DMS 273 treated with DMSO at 0.1 percent for 48 hours (cell line): ENCODE measurements around the gene ZNF618.

ENCODE experiments used
- DNase-seq: peaks from one replicate; lab custom pipeline; 2025; lab: John Stamatoyannopoulos, UW

Gene ZNF618

GRCh38 chr9:114098936-114099668, 223.0 kb downstream of the ZNF618 start, which contains the start of gene KIF12:
TSS of gene KIF12 (minus strand) at chr9:114099292. CDS start at chr9:114099276, 16 bp downstream.
- DNase-seq: peak; percentile 76

DNA sequence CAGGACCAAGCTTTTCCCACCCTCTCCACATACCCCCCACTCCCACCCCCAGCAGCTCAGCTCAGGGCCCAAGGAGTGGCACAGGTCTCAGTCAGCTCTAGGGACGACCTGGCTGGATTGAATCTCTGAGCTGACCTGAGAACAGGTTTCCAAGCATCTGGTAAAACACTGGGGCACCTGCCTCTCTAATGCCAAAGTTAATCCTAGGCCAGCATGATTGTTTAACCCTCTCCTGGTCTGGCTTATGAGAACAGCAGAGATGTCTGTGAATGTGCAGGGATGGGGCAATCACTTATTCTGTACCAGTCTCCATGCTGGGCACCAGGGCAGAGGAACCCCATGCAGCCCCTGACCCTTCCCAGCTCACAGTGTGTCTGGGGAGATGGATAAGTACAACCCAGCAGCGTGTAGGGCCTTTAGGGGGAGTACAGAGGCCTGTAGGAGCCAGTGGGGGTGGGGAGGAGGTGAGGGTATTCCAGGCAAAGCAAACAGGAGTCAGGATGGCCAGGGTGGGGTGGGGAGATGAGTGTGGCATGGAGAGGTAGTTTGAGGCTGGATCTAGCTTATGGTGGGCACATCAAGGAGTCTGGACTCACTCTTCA, 223.7 kb downstream of the ZNF618 start:
- peak; percentile 54 for DNase-seq

DNA sequence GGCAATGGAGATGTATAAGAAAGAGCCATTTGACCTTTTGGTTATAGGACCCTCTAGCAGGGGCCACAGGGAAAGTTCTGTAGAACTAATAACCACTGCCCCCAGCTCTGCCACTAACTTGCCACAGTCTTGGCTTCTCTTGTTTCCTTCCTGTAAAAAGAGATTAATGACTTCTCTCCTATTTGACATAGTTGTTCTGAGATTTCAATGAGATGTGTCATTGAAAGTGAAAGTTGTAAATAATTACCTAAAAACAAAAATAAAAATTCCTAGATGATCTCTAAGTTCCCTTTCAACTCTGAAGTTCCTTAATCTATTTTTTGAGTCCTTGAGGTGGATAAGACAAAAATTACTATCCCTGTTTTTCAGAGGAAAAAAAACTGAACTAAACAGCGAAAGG, 224.4 kb downstream of the ZNF618 start:
- no peak for DNase-seq

DNA sequence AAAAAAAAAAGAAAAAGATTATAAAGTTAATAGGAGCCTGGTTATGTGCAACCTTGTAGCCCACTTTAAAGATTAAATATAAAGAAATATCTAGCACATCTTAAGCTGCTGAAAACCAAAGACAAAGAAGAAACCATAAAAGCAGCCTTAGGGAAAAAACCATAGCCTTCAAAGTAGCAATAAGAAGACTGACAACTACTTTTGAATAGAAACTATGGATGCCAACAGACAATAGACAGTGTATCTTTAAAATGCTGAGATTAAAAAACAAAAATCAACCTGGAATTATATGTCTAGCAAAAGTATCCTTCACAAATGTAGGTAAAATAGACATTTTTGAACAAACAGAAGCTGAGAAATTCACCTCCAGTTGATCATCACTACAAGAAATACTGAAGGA, 226.4 kb downstream of the ZNF618 start:
- no peak for DNase-seq

DNA sequence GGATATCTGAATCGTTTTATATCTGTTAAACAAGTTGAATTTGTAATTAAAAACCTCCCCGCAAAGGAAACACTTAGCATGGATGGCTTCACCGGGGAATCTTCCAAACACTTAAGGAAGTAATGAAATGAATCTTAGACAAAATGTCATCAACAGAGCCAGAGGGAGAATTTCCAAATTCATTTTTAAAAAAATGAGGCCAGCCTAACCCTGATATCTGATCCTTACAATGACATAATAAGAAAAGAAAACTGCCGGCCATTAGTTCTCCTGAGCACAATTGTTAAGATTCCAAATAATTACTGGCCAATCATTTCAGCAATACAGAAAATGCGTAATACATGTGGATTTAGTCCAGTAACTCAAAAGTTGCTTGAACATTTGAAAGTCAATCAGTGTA, 229.1 kb downstream of the ZNF618 start:
- no peak for DNase-seq
